ENCODE measurements around the gene ATP4A.

ATP4A gene

GRCh38 chr19:35565016-35565856 is 1.8 kb upstream of the ATP4A start:
- DNase-seq = no peak

- no peak for DNase-seq
These were observed 682 bp downstream of the ATP4A start for GRCh38 chr19:35562776-35563175.

- no peak for DNase-seq
These were observed 1.1 kb downstream of the ATP4A start for GRCh38 chr19:35562336-35562735.

GRCh38 chr19:35561436-35561835 is 2.0 kb downstream of the ATP4A start:
- no peak for DNase-seq

GRCh38 chr19:35560677-35561076 is 2.8 kb downstream of the ATP4A start:
- DNase-seq = no peak

GRCh38 chr19:35560271-35560670 is 3.2 kb downstream of the ATP4A start:
- no peak for DNase-seq

GRCh38 chr19:35559781-35560180 is 3.7 kb downstream of the ATP4A start:
- DNase-seq = no peak

GRCh38 chr19:35559281-35559659 is 4.2 kb downstream of the ATP4A start:
- no peak for DNase-seq

- no peak for DNase-seq
These were observed 4.8 kb downstream of the ATP4A start for GRCh38 chr19:35558400-35559280.

- DNase-seq = peak; percentile 61 to 68
These were observed 5.7 kb downstream of the ATP4A start for GRCh38 chr19:35557539-35558399.

- DNase-seq = no peak
These were observed 6.5 kb downstream of the ATP4A start for GRCh38 chr19:35556846-35557538.

- DNase-seq = no peak
These were observed 7.3 kb downstream of the ATP4A start for GRCh38 chr19:35556025-35556590.

GRCh38 chr19:35555301-35556005 is 8.0 kb downstream of the ATP4A start:
- DNase-seq = no peak

- DNase-seq = no peak
These were observed 9.4 kb downstream of the ATP4A start for GRCh38 chr19:35554076-35554475.

- no peak for DNase-seq
These were observed 10.0 kb downstream of the ATP4A start for GRCh38 chr19:35553385-35554000.

GRCh38 chr19:35552534-35553384 is 10.7 kb downstream of the ATP4A start:
- DNase-seq = no peak

- no peak for DNase-seq
These were observed 12.2 kb downstream of the ATP4A start for GRCh38 chr19:35551091-35551810.

GRCh38 chr19:35549879-35550523 is 13.5 kb downstream of the ATP4A start:
- no peak for DNase-seq
